HepG2 (cell line): ENCODE measurements around the gene EGR2. TPM values are rescaled to one million over a fixed set of nuclear protein-coding genes. Genes with fewer than 3 reads are reported as not detected.

Experiments used
- ARNT2 ChIP-seq: sonication (generic); formaldehyde crosslinking; IDR thresholded peaks from 2 replicates; pipeline ENCODE4 v1.8.0; 2022; ENCODE audit warnings: mild to moderate bottlenecking, low read depth, missing genetic modification reagents, moderate library complexity
- CENPBD1 ChIP-seq: sonication (generic); formaldehyde crosslinking; IDR thresholded peaks from 2 replicates; pipeline ENCODE4 v1.8.0; 2022; ENCODE audit warnings: missing genetic modification reagents, low read depth, mild to moderate bottlenecking, borderline replicate concordance
- FOXA3 ChIP-seq: IDR thresholded peaks from 2 replicates; pipeline ENCODE4 v1.6.1; 2016; ENCODE audit warnings: missing genetic modification reagents, missing compliant biosample characterization
- FOXJ3 ChIP-seq: sonication (generic); formaldehyde crosslinking; IDR thresholded peaks from 2 replicates; pipeline ENCODE4 v1.4.0; 2020; ENCODE audit warnings: missing genetic modification reagents, mild to moderate bottlenecking, borderline replicate concordance
- FOXP4 ChIP-seq: sonication (generic); formaldehyde crosslinking; IDR thresholded peaks from 2 replicates; pipeline ENCODE4 v1.4.0; 2020; ENCODE audit warnings: missing genetic modification reagents
- GABPA ChIP-seq, 2 experiments: IDR thresholded peaks; 2 replicates each; pipeline ENCODE4 v1.6.1; 2011 to 2016; ENCODE audit warnings: low read depth in 2 of 2, low read length in 1 of 2, missing biosample characterization in 1 of 2, missing genetic modification characterization in 1 of 2
- HNF4A ChIP-seq: sonication (generic); formaldehyde crosslinking; IDR thresholded peaks from 2 replicates; pipeline ENCODE4 v1.4.0; 2020; ENCODE audit warnings: missing genetic modification reagents
- HOXA3 ChIP-seq: sonication (generic); formaldehyde crosslinking; IDR thresholded peaks from 2 replicates; pipeline ENCODE4 v1.5.0; 2020; ENCODE audit warnings: missing genetic modification reagents
- MBD4 ChIP-seq: IDR thresholded peaks from 2 replicates; pipeline ENCODE4 v1.6.1; 2012; ENCODE audit warnings: low read length, inconsistent platforms, borderline replicate concordance
- POGZ ChIP-seq: sonication (generic); formaldehyde crosslinking; IDR thresholded peaks from 2 replicates; pipeline ENCODE4 v1.4.0; 2020; ENCODE audit warnings: mild to moderate bottlenecking, missing genetic modification reagents
- SMC3 ChIP-seq: IDR thresholded peaks from 2 replicates; pipeline ENCODE4 v1.6.1; 2011; ENCODE audit warnings: low read length, improper control_type of control experiment
- U2AF2 ChIP-seq: fragments of 200-400 bp; formaldehyde crosslinking; IDR thresholded peaks from 2 replicates; pipeline ENCODE4 v1.6.1; 2017; ENCODE audit warnings: low read depth, mild to moderate bottlenecking, low read length
- ZFP1 ChIP-seq: IDR thresholded peaks from 2 replicates; pipeline ENCODE4 v1.6.1; 2016
- ZFX ChIP-seq: sonication (generic); formaldehyde crosslinking; IDR thresholded peaks from 2 replicates; pipeline ENCODE4 v1.4.0; 2020; ENCODE audit warnings: mild to moderate bottlenecking, low read depth, missing genetic modification reagents, moderate library complexity
- ZNF10 ChIP-seq: sonication (generic); formaldehyde crosslinking; IDR thresholded peaks from 2 replicates; pipeline ENCODE4 v1.4.0; 2020; ENCODE audit warnings: mild to moderate bottlenecking, low read depth, missing genetic modification reagents, borderline replicate concordance
- ZNF142 ChIP-seq: sonication (generic); formaldehyde crosslinking; IDR thresholded peaks from 2 replicates; pipeline ENCODE4 v1.4.0; 2020; ENCODE audit warnings: missing genetic modification reagents
- ZNF263 ChIP-seq: sonication (generic); formaldehyde crosslinking; IDR thresholded peaks from 2 replicates; pipeline ENCODE4 v1.4.0; 2020; ENCODE audit warnings: missing genetic modification reagents
- ZNF562 ChIP-seq: sonication (generic); formaldehyde crosslinking; IDR thresholded peaks from 2 replicates; pipeline ENCODE4 v1.8.0; 2022; ENCODE audit warnings: missing genetic modification reagents, borderline replicate concordance
- ZNF589 ChIP-seq: sonication (generic); formaldehyde crosslinking; conservative IDR thresholded peaks from 2 replicates; pipeline ENCODE4 v1.8.0; 2022; ENCODE audit warnings: mild to moderate bottlenecking, moderate library complexity, missing genetic modification reagents
- ZSCAN20 ChIP-seq: sonication (generic); formaldehyde crosslinking; IDR thresholded peaks from 2 replicates; pipeline ENCODE4 v1.4.0; 2020; ENCODE audit warnings: missing genetic modification reagents, mild to moderate bottlenecking, borderline replicate concordance
- polyA plus RNA-seq, 8 experiments: library from polyadenylated mRNA; depleted of rRNA in 3 of 8; stranded (reverse) in 7 of 8; unstranded in 1 of 8; fragments of >200 nt; fragmentation: Illumina TruSeq in 4 of 8; extraction: Trizol in 4 of 8; gene quantifications; 2 replicates each; pipeline versions ENCODE4 v1.2.1 to v1.2.3, GENCODE V29; 2011 to 2016; ENCODE audit warnings: low read depth in 4 of 8, missing spikeins in 1 of 8, mixed read lengths in 1 of 8; ENCODE audit not compliant: insufficient read depth in 1 of 8
- total RNA-seq, 5 experiments: library from RNA; depleted of rRNA; stranded (reverse); fragments of >200 nt; fragmentation: Illumina TruSeq; extraction: Trizol; gene quantifications; 2 replicates each; pipeline ENCODE4 v1.2.3, GENCODE V29; 2016; ENCODE audit warnings: low read depth in 1 of 5

The EGR2 gene
- total and polyA plus RNA-seq, 2 of the 13 experiments (the other 11 are each of a cell fraction or from before 2014, with no cell fraction given), result 0.11 to 0.15 TPM

GRCh38 chr10:62805231-62806099 lies 10.7 kb downstream of the EGR2 start (continued):
- TF ChIP-seq FOXP4 (CRISPR knock-in tag), result peak; percentile 22; the same call in 1 of the 2 replicates
- no peak for TF ChIP-seq ZNF562 (CRISPR knock-in tag)
- no peak for TF ChIP-seq ZNF263 (CRISPR knock-in tag)
- no peak for TF ChIP-seq POGZ (CRISPR knock-in tag)
- TF ChIP-seq ZFP1 (CRISPR knock-in tag), result no peak
- no peak for TF ChIP-seq FOXJ3
- 0 out of 2 replicates have a peak, but pooled peaks have one; percentile 49 for TF ChIP-seq ZNF142 (CRISPR knock-in tag)
- no peak for TF ChIP-seq HNF4A (CRISPR knock-in tag)
- TF ChIP-seq FOXA3 (CRISPR knock-in tag), result no peak
- no peak for TF ChIP-seq MBD4
- no peak for TF ChIP-seq ZNF10 (CRISPR knock-in tag)
- TF ChIP-seq ZFX (CRISPR knock-in tag), result peak; percentile 81
- no peak for TF ChIP-seq GABPA (IDR thresholded peaks at IDR 0.05; ENCODE audit: low read depth, low read length)
- no peak for TF ChIP-seq GABPA (CRISPR knock-in tag; IDR thresholded peaks at IDR 0.05; ENCODE audit: low read depth)
- peak; percentile 3; the same call in 1 of the 2 replicates for TF ChIP-seq HOXA3
- no peak; the same call in 1 of the 2 replicates for TF ChIP-seq ZNF589
- 0 out of 2 replicates have a peak, but pooled peaks have one; percentile 10 for TF ChIP-seq ZSCAN20 (CRISPR knock-in tag)
- TF ChIP-seq CENPBD1, result no peak
- TF ChIP-seq ARNT2, result 0 out of 2 replicates have a peak, but pooled peaks have one; percentile 16
- TF ChIP-seq SMC3, result no peak
- 0 out of 2 replicates have a peak, but pooled peaks have one; percentile 9 for TF ChIP-seq U2AF2
